ENCODE results near the gene NINJ2.

DNA sequence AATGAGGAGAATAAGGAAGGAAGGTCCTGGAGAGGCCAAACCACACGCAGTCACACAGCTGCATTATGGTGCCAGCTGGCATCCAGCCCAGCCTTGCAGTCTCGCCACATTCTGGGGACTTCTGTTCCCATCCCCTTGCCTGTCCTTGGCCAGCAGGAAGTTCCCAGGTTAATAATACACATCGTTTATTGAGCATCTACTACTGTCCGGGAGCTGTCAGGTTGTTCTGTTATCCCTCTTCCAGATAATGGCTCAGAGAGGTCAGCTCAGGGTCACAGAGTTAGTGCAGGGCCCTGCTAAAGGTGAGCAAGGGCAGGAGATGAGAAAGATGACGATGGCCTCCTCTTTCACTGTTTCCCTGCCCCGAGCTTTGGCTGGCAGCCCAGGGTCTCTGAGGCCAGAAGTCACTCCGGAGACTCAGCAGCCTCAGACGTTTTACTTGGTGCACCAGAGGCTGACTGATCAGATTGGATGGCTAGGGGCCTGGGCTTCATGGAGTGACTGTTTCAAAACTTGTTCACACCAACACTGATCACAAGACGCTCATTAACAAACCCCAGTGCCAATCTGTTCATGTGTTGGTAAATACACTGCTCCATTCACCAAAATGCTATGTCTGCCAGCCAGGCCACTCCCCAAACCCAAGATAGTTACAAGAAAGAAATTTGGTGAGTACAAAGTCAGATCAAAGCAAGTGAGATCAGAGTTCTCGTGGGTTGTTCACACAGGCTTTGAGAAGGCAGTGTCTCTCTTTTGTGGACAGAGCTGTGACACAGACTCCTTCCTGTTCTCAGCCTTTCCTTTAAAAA lies 124.3 kb downstream of the NINJ2 start:
- TF ChIP-seq, protein P1, sequence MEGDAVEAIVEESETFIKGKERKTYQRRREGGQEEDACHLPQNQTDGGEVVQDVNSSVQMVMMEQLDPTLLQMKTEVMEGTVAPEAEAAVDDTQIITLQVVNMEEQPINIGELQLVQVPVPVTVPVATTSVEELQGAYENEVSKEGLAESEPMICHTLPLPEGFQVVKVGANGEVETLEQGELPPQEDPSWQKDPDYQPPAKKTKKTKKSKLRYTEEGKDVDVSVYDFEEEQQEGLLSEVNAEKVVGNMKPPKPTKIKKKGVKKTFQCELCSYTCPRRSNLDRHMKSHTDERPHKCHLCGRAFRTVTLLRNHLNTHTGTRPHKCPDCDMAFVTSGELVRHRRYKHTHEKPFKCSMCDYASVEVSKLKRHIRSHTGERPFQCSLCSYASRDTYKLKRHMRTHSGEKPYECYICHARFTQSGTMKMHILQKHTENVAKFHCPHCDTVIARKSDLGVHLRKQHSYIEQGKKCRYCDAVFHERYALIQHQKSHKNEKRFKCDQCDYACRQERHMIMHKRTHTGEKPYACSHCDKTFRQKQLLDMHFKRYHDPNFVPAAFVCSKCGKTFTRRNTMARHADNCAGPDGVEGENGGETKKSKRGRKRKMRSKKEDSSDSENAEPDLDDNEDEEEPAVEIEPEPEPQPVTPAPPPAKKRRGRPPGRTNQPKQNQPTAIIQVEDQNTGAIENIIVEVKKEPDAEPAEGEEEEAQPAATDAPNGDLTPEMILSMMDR (IDR thresholded peaks at IDR 0.05): no peak
- no peak for TF ChIP-seq POLR2A (IDR thresholded peaks at IDR 0.05)
